Smooth muscle cell of bladder (primary cell): ENCODE measurements around the gene PNPLA6. TPM values are rescaled to one million over a fixed set of nuclear protein-coding genes. Genes with fewer than 3 reads are reported as not detected.

Experiments used
- total RNA-seq: library from RNA; depleted of rRNA; stranded (reverse); fragments of >200 nt; gene quantifications from 2 replicates; pipeline ENCODE4 v1.2.3, GENCODE V29; 2014

PNPLA6 gene
- 38.5 and 63.0 TPM in 2 replicates for total RNA-seq

GRCh38 chr19:7535047-7535997 lies at the start of gene PNPLA6:
TSS of gene PNPLA6 (plus strand) at chr19:7535717. CDS start at chr19:7535789, 72 bp downstream.

GRCh38 chr19:7488736-7489353 lies 46.7 kb upstream of the PNPLA6 start, which contains the start of gene PEX11G:
TSS of gene PEX11G (minus strand) at chr19:7489035. CDS start at chr19:7489010, 25 bp downstream.

DNA sequence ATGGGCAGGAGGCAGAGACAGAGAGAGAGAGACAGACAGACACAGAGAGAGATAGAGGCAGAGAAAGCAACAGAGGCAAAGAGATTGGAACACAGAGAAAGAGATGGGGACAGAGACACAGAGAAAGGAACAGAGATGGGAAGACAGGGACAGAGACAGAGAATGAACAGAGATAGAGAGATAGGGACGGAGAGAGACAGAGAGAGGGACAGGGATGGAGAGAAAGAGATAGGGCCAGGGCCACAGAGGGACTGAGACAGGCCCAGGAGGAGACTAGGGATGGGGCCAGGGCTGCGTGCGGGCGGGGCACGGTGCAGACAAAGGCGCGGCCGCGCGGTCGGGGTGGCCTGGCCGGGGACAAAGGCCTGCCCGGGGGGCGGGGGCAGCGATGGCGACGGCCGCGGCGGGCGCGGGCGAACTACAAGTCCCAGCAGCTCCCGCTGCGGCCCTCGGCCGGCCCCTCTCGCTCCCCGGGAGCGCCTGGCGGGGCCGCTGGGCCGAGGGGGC lies 19.8 kb upstream of the PNPLA6 start, which contains the start of gene ZNF358:
Gene ZNF358 (plus strand): TSS at position 459 of the 507 bp plus-strand sequence. CDS start 3,140 bp downstream, outside the sequence.

DNA sequence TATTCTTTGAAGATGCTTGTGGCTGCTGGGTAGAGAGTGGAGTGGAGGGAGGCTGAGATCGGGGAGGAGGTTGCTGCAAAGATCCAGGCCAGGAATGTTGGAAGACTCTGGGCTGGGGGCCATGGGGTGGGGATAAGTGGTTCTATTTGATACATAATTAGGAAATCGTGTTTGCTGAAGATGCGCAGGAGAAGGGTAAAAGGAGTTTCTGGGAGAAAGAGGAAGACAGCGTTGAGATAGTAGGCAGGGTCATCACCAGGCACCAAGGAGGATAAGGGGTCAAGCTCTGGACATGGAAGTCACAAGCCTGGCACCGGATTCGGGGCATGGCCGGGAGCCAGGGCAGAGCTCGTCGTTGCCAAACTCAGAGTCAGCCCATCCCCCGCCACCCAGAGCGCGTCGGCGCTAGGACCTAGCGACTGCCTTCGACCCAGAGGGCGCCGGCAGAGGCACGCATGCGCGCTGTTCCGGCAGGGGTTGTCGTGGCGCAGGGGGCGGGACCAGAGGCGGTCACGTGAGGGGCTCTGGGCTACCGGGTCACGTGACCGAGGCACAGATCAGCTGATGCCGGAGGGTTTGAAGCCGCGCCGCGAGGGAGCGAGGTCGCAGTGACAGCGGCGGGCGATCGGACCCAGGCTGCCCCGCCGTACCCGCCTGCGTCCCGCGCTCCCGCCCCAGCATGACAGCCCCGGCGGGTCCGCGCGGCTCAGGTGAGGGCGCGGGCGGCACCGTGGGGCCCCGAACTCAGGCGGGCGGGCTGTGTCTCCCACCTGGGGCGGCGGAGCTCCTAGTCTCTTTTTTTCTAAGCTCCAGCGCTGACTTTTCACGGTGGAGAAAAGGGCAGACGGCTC lies 13.2 kb upstream of the PNPLA6 start, which contains the start of gene MCOLN1:
Gene MCOLN1 (plus strand): TSS at position 553 of the 851 bp plus-strand sequence. CDS start 127 bp downstream, at position 680.

GRCh38 chr19:7595466-7596133 lies 60.1 kb downstream of the PNPLA6 start, which contains the start of gene CAMSAP3:
TSS of gene CAMSAP3 (plus strand) at chr19:7595863. CDS start at chr19:7596003, 140 bp downstream.

Other genes starting within 250 kb of the PNPLA6 start
- gene INSR, start 241.3 kb upstream of the PNPLA6 start, total RNA-seq = 20.2 and 31.3 TPM in 2 replicates
- 26.6 and 28.7 TPM in 2 replicates for gene ARHGEF18, start 186.8 kb upstream of the PNPLA6 start, total RNA-seq
- gene PEX11G, start 46.7 kb upstream of the PNPLA6 start, total RNA-seq = 2.2 and 3.8 TPM in 2 replicates
- gene ZNF358, start 19.6 kb upstream of the PNPLA6 start, total RNA-seq = 8.5 and 11.4 TPM in 2 replicates
- 3.8 and 5.6 TPM in 2 replicates for gene MCOLN1, start 13.1 kb upstream of the PNPLA6 start, total RNA-seq
- not detected in 2 replicates for gene CAMSAP3, start 60.1 kb downstream of the PNPLA6 start, total RNA-seq
- gene XAB2, start 93.8 kb downstream of the PNPLA6 start, total RNA-seq = 20.9 and 23.4 TPM in 2 replicates
- 34.2 and 39.3 TPM in 2 replicates for gene PET100, start 94.1 kb downstream of the PNPLA6 start, total RNA-seq
- not detected in 2 replicates for gene PCP2, start 98.0 kb downstream of the PNPLA6 start, total RNA-seq
- gene STXBP2, start 101.4 kb downstream of the PNPLA6 start, total RNA-seq = 6.6 and 8.8 TPM in 2 replicates
- not detected in 2 replicates for gene RETN, start 133.3 kb downstream of the PNPLA6 start, total RNA-seq
- not detected in 2 replicates for gene MCEMP1, start 141.4 kb downstream of the PNPLA6 start, total RNA-seq
- gene TRAPPC5, start 145.1 kb downstream of the PNPLA6 start, total RNA-seq = 124 and 126 TPM in 2 replicates
- gene FCER2, start 166.4 kb downstream of the PNPLA6 start, total RNA-seq = not detected in 2 replicates
- gene CLEC4G, start 196.4 kb downstream of the PNPLA6 start, total RNA-seq = not detected in 2 replicates
- gene CD209, start 211.8 kb downstream of the PNPLA6 start, total RNA-seq = not detected in 2 replicates
- gene CLEC4M, start 227.5 kb downstream of the PNPLA6 start, total RNA-seq = not detected in 2 replicates